ENCODE measurements around the gene PAX5.
A peak's percentile ranks its signal among the peaks of the same experiment; 100 is the strongest.

The PAX5 gene

DNA sequence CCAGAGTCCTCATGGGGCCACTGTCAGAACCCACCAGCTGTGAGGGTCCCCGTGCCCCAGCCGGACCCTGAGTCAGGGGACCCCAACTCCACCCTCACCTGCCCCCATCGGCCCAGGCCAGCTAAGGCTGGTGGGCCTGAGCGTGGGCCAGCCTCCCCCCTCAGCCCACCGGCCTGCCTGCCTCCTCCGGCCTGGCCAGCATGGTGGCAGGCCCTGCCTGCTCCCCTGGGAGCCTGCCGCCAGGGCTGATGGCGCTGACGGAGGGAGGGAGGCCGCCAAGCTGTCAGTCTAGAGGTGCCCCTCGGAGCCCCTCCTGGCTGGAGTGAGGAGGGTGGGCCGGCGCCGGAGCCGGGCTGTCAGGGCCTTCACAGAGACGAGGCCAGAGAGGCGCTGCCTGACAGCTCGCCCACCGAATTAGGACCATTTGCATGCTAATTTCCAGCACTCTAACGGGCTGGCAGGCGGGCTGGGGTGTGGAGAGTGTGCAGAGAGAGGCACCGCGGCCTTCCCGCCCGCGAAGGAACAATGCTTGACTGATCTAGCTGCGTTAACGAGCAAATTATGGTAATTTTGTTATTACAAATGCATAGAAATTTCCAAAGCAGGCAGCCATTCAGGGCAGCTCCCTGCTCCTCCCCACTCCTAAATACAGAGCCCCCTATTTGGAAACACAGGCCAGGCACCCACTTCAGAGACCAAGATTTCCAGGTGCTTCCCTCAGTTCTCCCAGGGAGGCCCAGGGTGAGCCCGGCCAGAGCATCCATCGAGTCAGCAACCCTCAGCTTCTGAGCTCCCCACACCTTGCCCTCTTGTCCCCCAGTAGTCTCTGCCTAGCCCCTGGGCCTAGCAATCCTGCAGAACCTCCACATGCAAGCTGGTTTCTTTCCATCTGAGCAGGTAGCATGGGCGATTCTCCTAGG, 169.3 kb downstream of the PAX5 start:
- in situ Hi-C loops (cut with MboI; ENCODE audit: low pct_unique_long_range_greater_than_20kb, low sequenced_read_pairs, unreplicated experiment), result no loop called here
- no peak for DNase-seq (ENCODE audit: low spot score)
- TF ChIP-seq, protein P1, sequence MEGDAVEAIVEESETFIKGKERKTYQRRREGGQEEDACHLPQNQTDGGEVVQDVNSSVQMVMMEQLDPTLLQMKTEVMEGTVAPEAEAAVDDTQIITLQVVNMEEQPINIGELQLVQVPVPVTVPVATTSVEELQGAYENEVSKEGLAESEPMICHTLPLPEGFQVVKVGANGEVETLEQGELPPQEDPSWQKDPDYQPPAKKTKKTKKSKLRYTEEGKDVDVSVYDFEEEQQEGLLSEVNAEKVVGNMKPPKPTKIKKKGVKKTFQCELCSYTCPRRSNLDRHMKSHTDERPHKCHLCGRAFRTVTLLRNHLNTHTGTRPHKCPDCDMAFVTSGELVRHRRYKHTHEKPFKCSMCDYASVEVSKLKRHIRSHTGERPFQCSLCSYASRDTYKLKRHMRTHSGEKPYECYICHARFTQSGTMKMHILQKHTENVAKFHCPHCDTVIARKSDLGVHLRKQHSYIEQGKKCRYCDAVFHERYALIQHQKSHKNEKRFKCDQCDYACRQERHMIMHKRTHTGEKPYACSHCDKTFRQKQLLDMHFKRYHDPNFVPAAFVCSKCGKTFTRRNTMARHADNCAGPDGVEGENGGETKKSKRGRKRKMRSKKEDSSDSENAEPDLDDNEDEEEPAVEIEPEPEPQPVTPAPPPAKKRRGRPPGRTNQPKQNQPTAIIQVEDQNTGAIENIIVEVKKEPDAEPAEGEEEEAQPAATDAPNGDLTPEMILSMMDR (IDR thresholded peaks at IDR 0.05; ENCODE audit: extremely low read depth, insufficient read depth, missing control alignments), result no peak

DNA sequence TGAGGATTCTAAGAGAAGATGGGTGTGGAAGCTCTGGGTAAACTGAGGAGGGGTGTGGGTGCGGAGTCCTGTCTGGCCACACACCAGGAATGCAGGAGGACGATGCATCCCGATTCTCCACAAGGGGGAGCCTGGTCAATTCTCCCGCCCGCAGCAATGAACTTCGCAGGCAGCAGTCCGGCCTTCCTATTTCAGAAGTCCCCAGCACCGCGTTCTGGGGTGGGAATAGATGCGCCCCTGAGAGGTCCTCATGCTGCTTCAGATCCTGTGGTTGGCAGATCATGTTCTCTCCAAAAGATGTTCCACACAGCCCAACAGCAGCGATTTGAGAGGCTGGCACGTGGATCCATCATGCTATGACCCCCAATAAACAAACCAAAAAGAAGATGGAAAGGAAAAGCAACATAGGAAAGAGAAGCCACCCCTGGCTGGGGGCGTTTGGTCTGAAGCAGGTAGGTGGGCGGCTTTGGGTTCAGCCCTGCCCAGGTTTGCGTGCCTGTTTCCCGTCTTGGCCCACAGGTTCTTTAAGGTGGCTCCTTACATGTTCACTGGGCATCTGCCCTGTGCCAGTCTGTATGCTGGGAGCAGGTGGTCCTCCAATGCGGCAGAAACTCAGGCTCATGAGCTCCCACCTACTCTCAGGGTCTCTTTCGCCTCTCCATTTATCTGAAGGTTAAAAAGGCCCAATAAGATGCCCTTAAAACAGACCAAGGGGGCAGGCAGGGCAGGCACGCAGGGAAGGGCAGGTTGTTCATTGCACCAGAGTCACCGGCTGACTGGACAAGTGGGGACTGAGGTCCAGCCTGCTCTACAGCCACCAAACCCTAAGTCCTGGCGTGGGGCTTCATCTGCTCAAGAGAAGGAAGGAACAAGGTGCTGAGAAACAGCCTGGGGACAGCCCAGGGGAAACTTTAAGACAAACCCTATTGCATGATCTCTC, 171.6 kb downstream of the PAX5 start:
- in situ Hi-C loops (cut with MboI; ENCODE audit: low pct_unique_long_range_greater_than_20kb, low sequenced_read_pairs, unreplicated experiment), result no loop called here
- TF ChIP-seq, protein P1 (IDR thresholded peaks at IDR 0.05; ENCODE audit: extremely low read depth, insufficient read depth, missing control alignments), result peak; percentile 40
- DNase-seq (ENCODE audit: low spot score), result no peak

DNA sequence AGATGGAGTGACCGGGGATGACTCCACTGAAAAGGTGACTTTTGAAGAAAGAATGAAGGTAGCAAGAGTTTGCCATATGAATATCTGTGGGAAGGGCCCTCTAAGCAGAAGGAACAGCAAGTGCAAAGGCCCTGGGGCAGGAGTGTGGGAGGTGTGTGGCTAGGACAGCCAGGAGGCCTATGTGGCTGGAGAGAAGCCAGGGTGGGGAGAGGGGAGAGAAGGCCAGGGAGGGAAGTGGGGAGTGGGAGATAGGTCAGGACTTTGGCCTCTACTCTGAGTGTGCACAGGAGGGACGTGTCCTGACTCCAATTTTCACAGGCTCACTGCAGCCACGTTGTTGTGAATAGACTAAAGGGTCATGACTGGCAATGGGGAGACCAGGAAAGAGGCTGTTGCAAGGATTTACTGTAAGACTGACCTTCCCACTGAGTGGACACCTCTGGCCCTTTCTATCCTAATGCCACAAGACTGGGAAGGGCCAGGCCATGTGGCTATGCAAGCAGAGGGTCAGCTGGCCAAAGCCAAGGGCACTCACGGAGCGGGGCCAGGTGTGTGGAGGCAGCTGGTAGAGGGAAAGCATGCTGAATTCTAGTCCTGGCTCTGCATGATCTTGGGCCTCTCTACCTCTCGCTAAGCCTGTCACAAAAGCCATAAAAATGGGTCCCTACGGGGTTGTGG, 172.4 kb downstream of the PAX5 start:
- in situ Hi-C loops (cut with MboI; ENCODE audit: low pct_unique_long_range_greater_than_20kb, low sequenced_read_pairs, unreplicated experiment), result no loop called here
- DNase-seq (ENCODE audit: low spot score), result no peak
- TF ChIP-seq, protein P1 (IDR thresholded peaks at IDR 0.05; ENCODE audit: extremely low read depth, insufficient read depth, missing control alignments), result no peak

DNA sequence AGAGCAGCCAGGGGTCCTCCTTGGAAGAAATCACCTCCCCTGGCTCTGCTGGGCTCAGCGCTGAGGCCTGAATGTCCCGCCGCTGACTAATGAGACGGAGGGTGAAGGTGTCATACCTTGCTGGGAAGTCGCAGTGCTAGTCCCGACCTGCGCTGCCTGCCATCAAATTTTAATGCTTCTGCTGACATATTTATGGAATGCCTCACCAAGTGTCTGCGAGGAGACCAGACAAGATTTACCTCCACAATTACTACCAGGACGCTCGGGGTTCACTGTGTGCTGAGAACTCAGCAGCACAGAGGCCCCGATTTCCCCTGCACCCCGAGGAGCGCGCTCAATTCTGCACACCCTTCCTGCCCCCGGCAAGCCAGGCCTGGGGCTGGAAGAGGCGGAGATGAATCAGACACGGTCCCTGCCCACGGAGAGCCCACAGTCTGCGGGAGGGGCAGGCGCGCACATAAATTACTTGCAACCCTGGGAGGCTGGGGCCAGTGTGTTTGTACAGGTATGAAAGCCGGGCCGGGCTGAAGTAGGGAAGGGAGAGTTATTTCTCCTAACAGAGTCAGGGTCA, 175.2 kb downstream of the PAX5 start:
- DNase-seq (ENCODE audit: low spot score), result no peak
- TF ChIP-seq, protein P1 (IDR thresholded peaks at IDR 0.05; ENCODE audit: extremely low read depth, insufficient read depth, missing control alignments), result no peak
- in situ Hi-C loops (cut with MboI; ENCODE audit: low pct_unique_long_range_greater_than_20kb, low sequenced_read_pairs, unreplicated experiment), result no loop called here

DNA sequence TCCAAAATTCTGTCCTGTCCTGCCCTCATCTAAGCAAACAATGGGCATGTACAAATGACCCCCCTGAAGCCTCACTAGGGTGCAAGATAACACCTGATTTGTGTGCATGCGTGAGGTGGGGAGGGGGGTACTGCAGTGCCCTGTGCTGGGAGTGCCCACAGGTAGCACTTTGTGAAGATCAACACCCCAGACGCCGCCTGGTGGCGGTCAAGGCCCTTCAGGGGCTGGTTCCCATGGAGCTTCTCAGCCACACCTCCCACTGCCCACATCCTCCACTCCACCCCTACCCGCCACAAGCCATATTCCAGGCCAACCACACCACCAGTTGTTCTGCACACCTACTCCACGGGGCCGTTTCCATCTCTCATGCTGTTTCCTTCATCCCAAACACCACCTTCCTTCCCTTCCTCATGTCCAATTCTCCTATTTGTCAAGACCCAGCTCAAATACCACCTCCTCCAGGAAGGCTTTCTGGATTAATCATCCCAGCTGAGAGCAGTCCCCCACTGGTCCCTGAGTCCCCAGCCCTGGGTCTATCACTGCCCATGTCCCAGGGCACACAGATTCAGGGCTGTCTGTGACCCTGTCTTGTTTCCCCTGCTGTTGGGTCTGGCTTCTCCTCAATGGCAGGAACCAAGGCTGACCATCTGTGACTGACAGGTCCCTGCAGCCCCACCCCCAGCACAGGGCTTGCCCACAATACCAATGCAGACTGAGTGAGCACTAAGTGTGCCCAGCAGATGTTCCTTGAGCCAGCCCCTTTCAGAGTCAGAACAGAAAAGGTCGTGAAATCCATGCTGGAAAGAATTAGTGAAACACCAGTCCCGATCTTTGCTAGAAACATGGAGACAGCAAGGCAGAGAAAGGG, 178.4 kb downstream of the PAX5 start:
- DNase-seq (ENCODE audit: low spot score), result peak; percentile 75
- in situ Hi-C loops (cut with MboI; ENCODE audit: low pct_unique_long_range_greater_than_20kb, low sequenced_read_pairs, unreplicated experiment), result no loop called here
- TF ChIP-seq, protein P1 (IDR thresholded peaks at IDR 0.05; ENCODE audit: extremely low read depth, insufficient read depth, missing control alignments), result peak; percentile 44

Measured in GM13977 (cell line).